NCI-H82 treated with DMSO at 0.1 percent for 48 hours (cell line): ENCODE measurements around the gene NELFB.

Experiments
- DNase-seq: peaks from one replicate; lab custom pipeline; 2025; ENCODE audit not compliant: unreplicated experiment; lab: John Stamatoyannopoulos, UW

NELFB gene

GRCh38 chr9:137223078-137223970 lies 31.8 kb upstream of the NELFB start:
- peak; percentile 85 for DNase-seq

DNA sequence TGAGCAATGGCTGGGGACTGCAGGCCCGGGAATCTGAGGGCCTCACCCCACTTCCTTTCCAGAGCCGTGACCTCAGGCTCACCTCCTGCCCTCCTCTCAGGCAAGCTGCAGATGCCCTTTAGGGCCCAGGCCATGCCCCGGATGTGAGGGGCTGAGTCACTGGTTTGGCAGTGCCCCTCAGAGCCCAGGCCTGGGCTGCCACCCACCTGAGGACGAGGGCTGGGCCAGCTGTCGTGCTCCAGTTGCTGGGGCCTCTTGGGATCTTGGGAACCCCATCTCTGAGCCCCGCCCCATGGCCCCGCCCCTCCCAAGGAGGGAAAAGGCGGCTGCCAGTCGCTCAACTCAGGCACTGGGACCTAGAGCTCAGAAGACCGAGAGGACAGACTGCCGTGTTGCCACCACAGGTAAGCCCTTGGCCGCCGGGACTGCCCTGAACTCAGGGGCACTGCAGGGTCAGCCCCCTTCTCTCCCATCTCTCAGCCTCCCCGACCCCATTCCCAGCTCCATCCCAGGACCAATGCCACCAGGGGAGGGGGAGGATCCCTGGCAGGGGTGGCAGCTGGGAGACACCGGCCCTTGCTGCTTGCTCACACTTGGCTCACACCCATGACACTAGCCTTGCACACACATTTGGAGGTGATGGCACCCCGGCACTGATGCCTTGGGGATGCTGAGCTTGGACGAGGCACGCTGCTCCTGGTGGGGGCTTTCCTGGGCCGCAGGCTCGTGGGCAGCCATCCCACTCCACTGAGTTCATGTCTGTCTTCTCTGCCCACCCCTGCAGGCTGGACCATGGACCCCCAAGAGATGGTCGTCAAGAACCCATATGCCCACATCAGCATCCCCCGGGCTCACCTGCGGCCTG lies 30.1 kb upstream of the NELFB start, which contains the start of gene CYSRT1:
Gene CYSRT1, plus strand, starts transcription at position 345 of the 865 bp plus-strand sequence. Its CDS starts 448 bp downstream, at position 793.
- no peak for DNase-seq

DNA sequence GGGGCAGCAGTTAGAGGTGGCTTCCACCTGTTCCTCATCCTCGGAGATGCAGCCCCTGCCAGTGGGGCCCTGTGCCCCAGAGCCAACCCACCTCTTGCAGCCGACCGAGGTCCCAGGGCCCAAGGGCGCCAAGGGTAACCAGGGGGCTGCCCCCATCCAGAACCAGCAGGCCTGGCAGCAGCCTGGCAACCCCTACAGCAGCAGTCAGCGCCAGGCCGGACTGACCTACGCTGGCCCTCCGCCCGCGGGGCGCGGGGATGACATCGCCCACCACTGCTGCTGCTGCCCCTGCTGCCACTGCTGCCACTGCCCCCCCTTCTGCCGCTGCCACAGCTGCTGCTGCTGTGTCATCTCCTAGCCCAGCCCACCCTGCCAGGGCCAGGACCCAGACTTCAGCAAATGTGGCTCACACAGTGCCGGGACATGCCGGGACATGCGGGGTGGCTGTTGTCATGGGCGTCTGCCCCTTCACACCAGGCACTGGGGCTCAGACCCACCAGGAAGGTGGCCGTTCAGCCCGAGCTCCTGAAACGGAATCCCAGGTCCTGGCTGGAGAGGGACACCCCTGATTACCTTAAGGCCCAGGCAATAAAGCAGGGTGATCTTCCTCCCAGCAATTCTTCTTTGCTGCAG lies 29.3 kb upstream of the NELFB start:
- no peak for DNase-seq

GRCh38 chr9:137226338-137227053 lies 28.6 kb upstream of the NELFB start:
- DNase-seq: no peak

DNA sequence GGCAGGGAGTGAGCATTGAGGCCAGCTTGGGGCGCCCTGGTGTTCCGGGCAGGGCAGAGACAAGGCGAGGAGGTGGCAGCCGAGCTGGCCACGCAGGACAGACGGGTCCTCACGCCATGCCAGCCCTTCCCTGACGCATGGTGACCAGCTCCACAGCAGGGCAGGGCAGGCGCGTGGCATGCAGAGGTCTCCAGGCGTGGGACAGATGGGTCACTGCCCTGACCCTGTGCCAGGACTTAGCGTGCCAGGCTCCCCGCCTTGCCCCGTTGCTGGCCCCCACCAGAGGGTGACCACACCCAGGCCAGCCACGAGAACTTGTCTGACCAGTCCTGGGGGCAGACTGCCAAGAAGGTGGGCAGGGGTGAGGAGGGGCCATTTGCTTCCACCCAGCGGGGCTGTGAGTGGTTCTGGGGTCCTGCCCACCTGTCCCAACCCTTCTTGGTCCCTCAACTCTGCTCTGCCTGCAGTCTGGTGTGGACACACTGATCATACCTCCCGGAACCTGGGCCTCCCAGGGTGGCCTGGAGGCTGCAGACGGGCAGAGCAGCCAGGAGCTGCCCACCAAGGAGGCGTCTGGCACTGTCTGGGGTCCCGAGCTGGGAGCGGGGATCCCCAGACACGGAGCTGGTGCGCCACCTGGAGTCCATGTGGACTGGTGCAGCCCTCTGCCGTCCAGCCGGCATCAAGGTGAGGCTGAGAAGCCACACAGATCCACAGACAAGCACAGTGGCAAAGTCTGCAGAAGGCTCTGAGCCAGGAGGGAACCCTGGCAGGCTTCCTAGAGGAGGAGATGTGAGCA lies 27.9 kb upstream of the NELFB start, which contains the start of gene RNF224:
Gene RNF224, plus strand, starts transcription at position 449 of the 799 bp plus-strand sequence. CDS start 834 bp downstream, outside the sequence.
- no peak for DNase-seq

GRCh38 chr9:137227853-137228505 lies 27.1 kb upstream of the NELFB start:
- DNase-seq: no peak

GRCh38 chr9:137228506-137228967 lies 26.6 kb upstream of the NELFB start:
- DNase-seq: no peak

GRCh38 chr9:137228968-137229896 lies 25.9 kb upstream of the NELFB start:
- DNase-seq: no peak

DNA sequence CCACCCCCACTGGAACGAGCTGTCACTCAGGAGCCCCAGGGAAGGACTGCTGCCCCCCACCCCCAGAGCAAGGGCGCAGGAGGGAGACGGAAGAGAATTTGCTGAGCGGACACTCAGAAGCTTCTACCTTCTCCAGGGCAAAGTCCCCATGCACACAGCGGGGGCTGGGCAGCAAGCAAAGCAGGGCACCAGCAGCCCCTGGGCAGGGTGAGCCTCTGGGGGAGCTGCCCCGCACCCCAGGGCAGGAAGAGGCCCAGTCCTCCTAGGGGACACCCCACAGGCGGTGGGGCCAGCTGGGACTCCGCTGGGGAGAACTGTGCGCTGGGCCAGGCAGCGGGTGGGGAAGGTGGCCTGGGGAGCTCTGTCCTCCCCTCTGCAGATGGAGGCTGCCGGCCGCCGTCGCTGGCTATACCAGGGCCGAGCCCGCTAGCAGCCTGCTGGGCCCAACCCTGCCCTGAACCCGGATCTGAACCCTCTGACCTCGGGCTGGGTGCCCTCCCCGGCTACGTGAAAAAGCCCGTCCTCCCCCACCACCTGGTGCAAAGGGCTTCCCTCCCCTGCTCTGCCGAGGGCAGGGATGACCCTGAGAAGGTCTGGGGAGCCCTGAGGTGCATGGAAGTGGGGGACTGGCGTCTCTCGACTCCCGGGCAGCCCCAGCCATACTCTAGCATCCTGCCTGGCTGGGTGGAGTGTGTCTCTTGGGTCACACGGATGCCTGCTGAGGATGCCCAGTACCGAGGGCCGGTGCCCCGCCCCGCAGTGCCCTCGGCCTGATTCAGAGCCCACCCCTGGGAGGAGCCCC lies 25.0 kb upstream of the NELFB start:
- no peak for DNase-seq

DNA sequence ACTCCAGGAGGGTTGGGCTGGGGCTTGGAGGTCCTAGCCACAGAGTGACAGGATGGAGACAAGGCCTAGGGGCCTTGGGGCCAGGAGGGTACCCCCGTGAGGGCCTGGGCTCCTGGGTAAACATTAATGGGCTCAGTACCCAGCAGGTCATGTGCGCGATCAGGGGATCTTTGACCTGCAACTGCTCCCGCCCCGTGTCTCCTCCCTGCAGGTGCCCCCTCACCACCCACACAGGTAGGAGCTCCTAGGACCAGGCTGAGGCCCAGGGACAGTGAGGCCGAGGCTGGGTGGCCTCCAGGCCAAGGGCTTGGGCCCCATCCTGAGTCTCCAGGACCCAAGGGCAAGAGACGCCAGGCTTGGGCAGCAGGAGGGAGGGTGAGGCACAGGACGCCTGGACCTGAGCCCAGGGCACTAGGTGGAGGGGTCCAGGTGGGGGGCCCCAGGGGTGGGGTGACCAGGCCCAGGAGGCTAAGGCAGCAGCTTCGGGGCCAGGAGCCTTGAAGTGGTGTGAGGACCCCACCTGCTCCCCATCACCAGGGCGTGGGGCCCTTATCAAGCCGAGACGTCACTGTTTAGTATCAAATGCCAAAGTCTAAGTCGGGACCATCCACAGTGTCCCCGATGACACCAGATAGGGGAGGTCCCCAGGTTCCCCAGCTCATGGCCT lies 24.3 kb upstream of the NELFB start, which contains the start of gene SLC34A3:
Gene SLC34A3, plus strand, starts transcription at position 197 of the 667 bp plus-strand sequence. CDS start 802 bp downstream, outside the sequence.
- no peak for DNase-seq

GRCh38 chr9:137231372-137232039 lies 23.6 kb upstream of the NELFB start:
- no peak for DNase-seq

DNA sequence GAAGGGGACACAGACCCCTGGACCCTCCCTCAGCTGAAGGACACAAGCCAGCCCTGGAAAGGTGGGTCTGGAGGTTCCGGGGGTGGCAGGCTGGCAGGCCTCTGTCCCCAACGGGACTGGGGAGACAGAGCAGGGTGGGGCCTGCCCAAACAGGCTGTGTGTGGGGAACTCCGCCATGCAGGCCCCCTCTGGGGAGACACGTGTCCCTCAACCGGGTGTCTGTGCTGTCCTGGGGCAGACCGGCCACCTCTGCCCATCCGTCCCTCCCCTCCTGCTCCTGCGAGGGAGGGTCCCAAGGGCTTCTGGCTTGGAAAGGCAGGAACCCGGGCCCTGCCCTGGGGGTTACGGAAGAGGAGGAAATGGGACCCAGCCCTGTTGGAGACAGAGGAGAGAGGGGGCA lies 23.0 kb upstream of the NELFB start:
- no peak for DNase-seq

- no peak for DNase-seq
Observed at GRCh38 chr9:137232510-137232909, 22.6 kb upstream of the NELFB start.

DNA sequence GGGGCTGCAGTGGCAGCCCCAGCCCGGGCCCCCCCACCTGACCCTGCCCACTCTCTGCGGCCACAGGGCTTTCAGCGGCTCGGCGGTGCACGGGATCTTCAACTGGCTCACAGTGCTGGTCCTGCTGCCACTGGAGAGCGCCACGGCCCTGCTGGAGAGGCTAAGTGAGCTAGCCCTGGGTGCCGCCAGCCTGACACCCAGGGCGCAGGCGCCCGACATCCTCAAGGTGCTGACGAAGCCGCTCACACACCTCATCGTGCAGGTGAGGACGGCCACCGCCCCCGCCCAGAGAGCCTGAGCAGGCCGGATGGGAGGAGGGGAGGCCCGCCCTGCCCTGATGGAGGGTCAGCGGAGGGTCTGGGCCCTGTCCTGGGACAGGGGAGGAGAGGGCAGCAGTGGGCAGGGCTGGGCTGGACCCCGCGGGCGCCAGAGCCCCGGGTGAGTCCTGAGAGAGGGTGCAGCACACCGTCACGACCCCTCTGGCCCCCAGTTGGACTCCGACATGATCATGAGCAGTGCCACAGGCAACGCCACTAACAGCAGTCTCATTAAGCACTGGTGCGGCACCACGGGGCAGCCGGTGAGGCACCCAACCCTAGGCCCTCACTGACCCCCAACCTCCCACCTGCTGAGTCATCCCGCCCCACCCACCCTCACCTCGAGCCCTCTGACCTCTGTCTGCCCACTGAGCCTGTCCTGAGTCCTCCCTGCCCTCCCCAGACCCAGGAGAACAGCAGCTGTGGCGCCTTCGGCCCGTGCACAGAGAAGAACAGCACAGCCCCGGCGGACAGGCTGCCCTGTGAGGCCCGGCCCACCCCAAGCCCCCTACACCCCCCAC lies 21.8 kb upstream of the NELFB start:
- DNase-seq: no peak

- no peak for DNase-seq
Observed at GRCh38 chr9:137234055-137234697, 21.0 kb upstream of the NELFB start.
